PC-3 (cell line): ENCODE data around the gene ZBTB16. TPM values are rescaled to one million over a fixed set of nuclear protein-coding genes. Genes with fewer than 3 reads are reported as not detected.

ENCODE experiments used
- ATAC-seq: fragments of 200-7000 bp; cut with Tn5 transposase; 2 replicates; pipeline ENCODE4 v1.9.1; 2020; ENCODE audit warnings: mild to moderate bottlenecking, moderate library complexity
- BruUV-seq: library from RNA; stranded (reverse); fragments of 400-500 nt; replicated peaks from 2 replicates; lab custom pipeline; 2021; lab: Mats Ljungman, UMichigan
- CTCF ChIA-PET: fragments of 300-600 bp; sonication (Branson Sonifier 250); formaldehyde crosslinking; loops from one replicate; lab custom pipeline; 2022; ENCODE audit warnings: antibody characterized with exemption; lab: Charles Lee
- POLR2A ChIA-PET: fragments of 300-600 bp; sonication (Branson Sonifier 250); formaldehyde crosslinking; loops from one replicate; lab custom pipeline; 2022; ENCODE audit warnings: antibody characterized with exemption; ENCODE audit not compliant: unreplicated experiment; lab: Charles Lee
- DNase-seq: peaks from one replicate; pipeline ENCODE4 v3.0.0-alpha.2; 2015
- H2AFZ ChIP-seq: fragments of 300-600 bp; sonication (generic); 2 replicates; pipeline ENCODE4 v1.6.0; 2016; ENCODE audit warnings: antibody characterized with exemption, low read length
- H3F3A ChIP-seq: fragments of 300-600 bp; sonication (generic); one replicate; pipeline ENCODE4 v1.6.0; 2017; ENCODE audit warnings: antibody characterized with exemption, low read length, control low read depth, mild to moderate bottlenecking; ENCODE audit not compliant: unreplicated experiment
- H3K27ac ChIP-seq: fragments of 300-600 bp; sonication (generic); 2 replicates; pipeline ENCODE4 v1.5.1; 2016; ENCODE audit warnings: mild to moderate bottlenecking, low read length
- H3K27me3 ChIP-seq: fragments of 300-600 bp; sonication (generic); 2 replicates; pipeline ENCODE4 v1.6.1; 2016; ENCODE audit warnings: low read length, mixed read lengths
- H3K36me3 ChIP-seq: fragments of 300-600 bp; sonication (generic); 2 replicates; pipeline ENCODE4 v1.6.1; 2016; ENCODE audit warnings: low read depth, mixed run types, low read length, mixed read lengths
- H3K4me1 ChIP-seq: fragments of 300-600 bp; sonication (generic); 2 replicates; pipeline ENCODE4 v1.5.1; 2016; ENCODE audit warnings: low read length; ENCODE audit not compliant: insufficient read depth
- H3K4me2 ChIP-seq: fragments of 300-600 bp; sonication (generic); 2 replicates; pipeline ENCODE4 v1.6.0; 2016; ENCODE audit warnings: low read length
- H3K4me3 ChIP-seq: fragments of 300-600 bp; sonication (generic); 2 replicates; pipeline ENCODE4 v1.5.1; 2016; ENCODE audit warnings: mild to moderate bottlenecking, low read length, mixed read lengths
- H3K79me2 ChIP-seq: fragments of 300-600 bp; sonication (generic); 2 replicates; pipeline ENCODE4 v1.6.1; 2017; ENCODE audit warnings: low read length, mixed read lengths
- H3K9ac ChIP-seq: fragments of 300-600 bp; sonication (generic); 2 replicates; pipeline ENCODE4 v1.6.0; 2016; ENCODE audit warnings: mild to moderate bottlenecking, low read length
- H3K9me2 ChIP-seq: fragments of 300-600 bp; sonication (generic); replicated peaks from 2 replicates; pipeline ENCODE4 v1.6.1; 2016; ENCODE audit warnings: mixed run types, low read length, mixed read lengths
- H3K9me3 ChIP-seq: fragments of 300-600 bp; sonication (generic); 2 replicates; pipeline ENCODE4 v1.6.1; 2016; ENCODE audit warnings: low read length, mixed read lengths
- H4K20me1 ChIP-seq: fragments of 300-600 bp; sonication (generic); 2 replicates; pipeline ENCODE4 v1.6.1; 2016; ENCODE audit warnings: low read length, mixed read lengths
- CTCF ChIP-seq: fragments of 300-600 bp; sonication (generic); conservative IDR thresholded peaks from 2 replicates; pipeline ENCODE4 v1.5.1; 2017; ENCODE audit warnings: antibody characterized with exemption, low read depth, mild to moderate bottlenecking, low read length
- EZH2 ChIP-seq: fragments of 300-600 bp; sonication (generic); IDR thresholded peaks from one replicate; pipeline ENCODE4 v1.6.1; 2017; ENCODE audit warnings: antibody characterized with exemption, mild to moderate bottlenecking, low read length; ENCODE audit not compliant: unreplicated experiment
- EZH2phosphoT487 ChIP-seq: fragments of 300-600 bp; sonication (generic); IDR thresholded peaks from 2 replicates; pipeline ENCODE4 v1.6.1; 2018; ENCODE audit warnings: mild to moderate bottlenecking, antibody characterized with exemption, low read length, borderline replicate concordance
- intact Hi-C: fragments of 100-400 bp; cut with micrococcal nuclease; formaldehyde crosslinking; loops from 2 replicates; pipeline ENCODE4 v1.9.0; 2023
- total RNA-seq: library from RNA; depleted of rRNA; stranded (reverse); fragments of >200 nt; gene quantifications from 2 replicates; pipeline ENCODE4 v1.2.3, GENCODE V29; 2014

Gene ZBTB16
- total RNA-seq, 1 experiment from 2014 or later: not detected

GRCh38 chr11:114051558-114051957, 8.0 kb upstream of the ZBTB16 start:
- Histone ChIP-seq H3K4me3 (no peak overlapping the region), H4K20me1 (no peaks in the 10 kb centered on the region), H3K9me2 (no peaks in the 10 kb centered on the region), H3F3A (no peaks in the 10 kb centered on the region), H3K9me3 (no peaks in the 10 kb centered on the region), H3K27ac (no peak overlapping the region), H3K4me1 (no peaks in the 10 kb centered on the region), H3K79me2 (no peaks in the 10 kb centered on the region), H2AFZ (no peak overlapping the region), H3K27me3 (peaks cover 88% of the 10 kb centered on the region), H3K9ac (no peak overlapping the region), H3K36me3 (no peaks in the 10 kb centered on the region), H3K4me2 (no peak overlapping the region)
- BruUV-seq: no TSS peak
- DNase-seq (no peak), ATAC-seq (no peak)
- CTCF ChIA-PET: no interaction called here
- POLR2A ChIA-PET: no interaction called here
- no peak for TF ChIP-seq CTCF
- TF ChIP-seq EZH2phosphoT487: no peak
- intact Hi-C loops: no loop called here

GRCh38 chr11:114052160-114052559, 7.4 kb upstream of the ZBTB16 start:
- Histone ChIP-seq H3K27me3 (peaks cover 88% of the 10 kb centered on the region), H2AFZ (no peak overlapping the region), H3K9me3 (no peaks in the 10 kb centered on the region), H3K79me2 (no peaks in the 10 kb centered on the region), H3K27ac (no peak overlapping the region), H3K4me2 (no peak overlapping the region), H3F3A (no peaks in the 10 kb centered on the region), H3K4me1 (no peaks in the 10 kb centered on the region), H3K9me2 (no peaks in the 10 kb centered on the region), H3K36me3 (no peaks in the 10 kb centered on the region), H4K20me1 (no peaks in the 10 kb centered on the region), H3K9ac (no peak overlapping the region), H3K4me3 (no peak overlapping the region)
- TF ChIP-seq EZH2phosphoT487 (no peak), EZH2 (no peak), CTCF (no peak)
- ChIA-PET CTCF (no interaction called here), POLR2A (no interaction called here)
- no peak for ATAC-seq
- intact Hi-C loops: no loop called here
- DNase-seq: no peak
- no TSS peak for BruUV-seq

- Histone ChIP-seq H3K4me2 (no peak overlapping the region), H3K79me2 (no peaks in the 10 kb centered on the region), H4K20me1 (no peaks in the 10 kb centered on the region), H3K9me3 (no peaks in the 10 kb centered on the region), H3K27ac (no peak overlapping the region), H3K4me1 (no peaks in the 10 kb centered on the region), H3K9ac (no peak overlapping the region), H2AFZ (no peak overlapping the region), H3F3A (no peaks in the 10 kb centered on the region), H3K36me3 (no peaks in the 10 kb centered on the region), H3K9me2 (no peaks in the 10 kb centered on the region), H3K27me3 (peaks cover 89% of the 10 kb centered on the region), H3K4me3 (no peak overlapping the region)
- POLR2A ChIA-PET: no interaction called here
- ATAC-seq (no peak), DNase-seq (no peak)
- CTCF ChIA-PET: no interaction called here
- TF ChIP-seq CTCF (no peak), EZH2phosphoT487 (no peak), EZH2 (no peak)
- intact Hi-C loops: no loop called here
- no TSS peak for BruUV-seq
These were observed 6.1 kb upstream of the ZBTB16 start for GRCh38 chr11:114053406-114053805.
